Endothelial cell of umbilical vein (primary cell): ENCODE results near the gene CGB3. TPM values are rescaled to one million over a fixed set of nuclear protein-coding genes. Genes with fewer than 3 reads are reported as not detected.
"Not testable (repeated sequence)": the region's sequence is repeated elsewhere in the genome, so short reads cannot be mapped to it uniquely, and the experiment has no call there.

Experiments
- BruUV-seq: library from RNA; stranded (reverse); fragments of 400-500 nt; replicated peaks from 2 replicates; lab custom pipeline; 2021; lab: Mats Ljungman, UMichigan
- CTCF ChIA-PET: fragments of 300-600, 350-600 bp; sonication (Branson Sonifier 250); formaldehyde crosslinking; loops from one replicate; lab custom pipeline; 2021; ENCODE audit warnings: antibody characterized with exemption, inconsistent platforms; lab: Charles Lee
- POLR2A ChIA-PET: fragments of 300-600, 350-600 bp; sonication (Branson Sonifier 250); formaldehyde crosslinking; loops from one replicate; lab custom pipeline; 2021; ENCODE audit warnings: antibody characterized with exemption, inconsistent platforms; lab: Charles Lee
- DNase-seq: peaks from one replicate; pipeline ENCODE4 v3.0.0-alpha.2; 2011; ENCODE audit warnings: low read depth, low spot score
- FAIRE-seq: peaks from 2 replicates; lab custom pipeline; 2011; peaks lifted over from hg19 to GRCh38; lab: Jason Lieb, UNC
- H2AFZ ChIP-seq: 2 replicates; pipeline ENCODE4 v1.6.0; 2012; ENCODE audit warnings: low read depth, low read length, control low read depth, inconsistent platforms
- H3K27ac ChIP-seq: 2 replicates; pipeline ENCODE4 v1.5.1; 2011; ENCODE audit warnings: low read depth, mild to moderate bottlenecking, control low read depth, low read length, moderate library complexity; ENCODE audit not compliant: insufficient read depth
- H3K27me3 ChIP-seq, 2 experiments: 2 replicates each; pipeline versions ENCODE4 v1.6.0 to v1.6.1; 2011; ENCODE audit warnings: low read length in 2 of 2, mixed read lengths in 1 of 2; ENCODE audit not compliant: control insufficient read depth in 2 of 2, insufficient read depth in 2 of 2
- H3K36me3 ChIP-seq, 2 experiments: 2 replicates in 1 of 2; 3 replicates in 1 of 2; pipeline ENCODE4 v1.5.1; 2011; ENCODE audit warnings: low read length in 2 of 2, mild to moderate bottlenecking in 1 of 2, moderate library complexity in 1 of 2; ENCODE audit not compliant: control insufficient read depth in 2 of 2, insufficient read depth in 2 of 2; ENCODE audit errors: extremely low read depth in 1 of 2
- H3K4me1 ChIP-seq: 3 replicates; pipeline ENCODE4 v1.5.1; 2011; ENCODE audit warnings: mild to moderate bottlenecking, low read length; ENCODE audit not compliant: control insufficient read depth, insufficient read depth; ENCODE audit errors: extremely low read depth
- H3K4me2 ChIP-seq: 2 replicates; pipeline ENCODE4 v1.6.1; 2011; ENCODE audit warnings: low read length, control low read depth, mixed read lengths; ENCODE audit not compliant: insufficient read depth
- H3K4me3 ChIP-seq, 3 experiments: fragments of 200-600 bp in 1 of 3; sonication (generic), shearing (Covaris generic) in 1 of 3; replicated peaks in 1 of 3; 2 replicates each; pipeline ENCODE4 v1.5.1; 2011 to 2016; ENCODE audit warnings: control low read depth in 3 of 3, low read length in 3 of 3, mild to moderate bottlenecking in 2 of 3, inconsistent platforms in 1 of 3, low read depth in 1 of 3, moderate library complexity in 1 of 3; ENCODE audit not compliant: insufficient read depth in 1 of 3
- H3K79me2 ChIP-seq: 2 replicates; pipeline ENCODE4 v1.6.0; 2012; ENCODE audit warnings: low read length, inconsistent platforms; ENCODE audit not compliant: control insufficient read depth, insufficient read depth
- H3K9ac ChIP-seq: replicated peaks from 2 replicates; pipeline ENCODE3; 2011; ENCODE audit warnings: low read length, control low read depth; ENCODE audit not compliant: insufficient read depth; ENCODE audit errors: extremely low read depth
- H3K9me1 ChIP-seq: replicated peaks from 3 replicates; pipeline ENCODE4 v1.6.0; 2011; ENCODE audit warnings: mild to moderate bottlenecking, low read length; ENCODE audit not compliant: control insufficient read depth, insufficient read depth; ENCODE audit errors: extremely low read depth
- H3K9me3 ChIP-seq: replicated peaks from 2 replicates; pipeline ENCODE4 v1.5.1; 2012; ENCODE audit warnings: low read length, inconsistent platforms; ENCODE audit not compliant: control insufficient read depth, insufficient read depth
- H4K20me1 ChIP-seq: replicated peaks from 2 replicates; pipeline ENCODE3; 2011; ENCODE audit warnings: mild to moderate bottlenecking, low read length; ENCODE audit not compliant: control insufficient read depth, insufficient read depth; ENCODE audit errors: extremely low read depth
- CTCF ChIP-seq, 2 donors: IDR thresholded peaks; 1 replicate in 1 of 2; 2 replicates in 1 of 2; pipeline ENCODE4 v1.5.1; 2011; ENCODE audit warnings: low read length in 2 of 2, mild to moderate bottlenecking in 2 of 2, moderate library complexity in 2 of 2, control low read depth in 1 of 2, inconsistent platforms in 1 of 2, low read depth in 1 of 2; ENCODE audit not compliant: insufficient read depth in 1 of 2; ENCODE audit errors: extremely low read depth in 1 of 2
- dilution Hi-C: fragments of 300-500 bp; cut with MboI; formaldehyde crosslinking; loops from one replicate; pipeline ENCODE4 v1.15.0; 2019; ENCODE audit warnings: low sequenced_read_pairs; ENCODE audit not compliant: extremely low pct_ligation_motif_present
- intact Hi-C: fragments of 100-400 bp; cut with micrococcal nuclease; formaldehyde crosslinking; loops from one replicate; pipeline ENCODE4 v1.10.0; 2022
- polyA plus RNA-seq, 4 experiments: library from polyadenylated mRNA; depleted of rRNA in 3 of 4; stranded (reverse) in 3 of 4; unstranded in 1 of 4; fragments of >200 nt; gene quantifications; 2 replicates each; pipeline versions ENCODE4 v1.2.1 to v1.2.3, GENCODE V29; 2011 to 2012; ENCODE audit warnings: missing spikeins in 1 of 4
- total RNA-seq: library from RNA; stranded (reverse); gene quantifications from 2 replicates; pipeline ENCODE4 v1.2.3, GENCODE V29; 2021

CGB3 gene
- total and polyA plus RNA-seq, 2 donors (not counting 3 experiments of a cell fraction or from before 2014, with no cell fraction given), result not detected

- H3K4me2 ChIP-seq, H2AFZ ChIP-seq, intact Hi-C loops, H4K20me1 ChIP-seq, FAIRE-seq, CTCF ChIA-PET, H3K9ac ChIP-seq, H3K9me1 ChIP-seq, BruUV-seq, DNase-seq, H3K27ac ChIP-seq, H3K4me3 ChIP-seq, H3K36me3 ChIP-seq, H3K27me3 ChIP-seq, POLR2A ChIA-PET, H3K4me1 ChIP-seq, H3K9me3 ChIP-seq, H3K79me2 ChIP-seq, dilution Hi-C loops: not testable (repeated sequence)
Measured at GRCh38 chr19:49038111-49038510, 14.0 kb upstream of the CGB3 start.

GRCh38 chr19:49036815-49037214, 12.7 kb upstream of the CGB3 start, which contains the start of gene CGB1:
CGB1 (minus strand) TSS chr19:49036895; CDS start chr19:49036711, 184 bp downstream.
- H3K4me1 ChIP-seq, H3K9me3 ChIP-seq, H3K27ac ChIP-seq, DNase-seq, dilution Hi-C loops, H3K79me2 ChIP-seq, H3K4me2 ChIP-seq, intact Hi-C loops, H3K9ac ChIP-seq, H3K9me1 ChIP-seq, H2AFZ ChIP-seq, FAIRE-seq, H3K4me3 ChIP-seq, POLR2A ChIA-PET, CTCF ChIA-PET, BruUV-seq, H4K20me1 ChIP-seq, H3K36me3 ChIP-seq, H3K27me3 ChIP-seq: not testable (repeated sequence)
- TF ChIP-seq CTCF (IDR thresholded peaks at IDR 0.05; ENCODE audit: extremely low read depth in 1 of 2, insufficient read depth in 1 of 2, low read depth in 1 of 2, low read length in 2 of 2), result peak; percentile 16 to 35
